AG10803 (cell line): ENCODE data around the gene CIPC.

Source experiments
- DNase-seq: peaks from one replicate; pipeline ENCODE4 v3.0.0; 2010; ENCODE audit warnings: low read depth
- H3K4me3 ChIP-seq: 2 replicates; pipeline ENCODE4 v1.5.1; 2011; ENCODE audit warnings: mild to moderate bottlenecking, low read length, control low read depth
- TF ChIP-seq, protein P1 (sequence below): conservative IDR thresholded peaks from 2 replicates; pipeline ENCODE4 v1.5.1; 2011; ENCODE audit warnings: mild to moderate bottlenecking, low read length, control low read depth, inconsistent platforms

CIPC gene

DNA sequence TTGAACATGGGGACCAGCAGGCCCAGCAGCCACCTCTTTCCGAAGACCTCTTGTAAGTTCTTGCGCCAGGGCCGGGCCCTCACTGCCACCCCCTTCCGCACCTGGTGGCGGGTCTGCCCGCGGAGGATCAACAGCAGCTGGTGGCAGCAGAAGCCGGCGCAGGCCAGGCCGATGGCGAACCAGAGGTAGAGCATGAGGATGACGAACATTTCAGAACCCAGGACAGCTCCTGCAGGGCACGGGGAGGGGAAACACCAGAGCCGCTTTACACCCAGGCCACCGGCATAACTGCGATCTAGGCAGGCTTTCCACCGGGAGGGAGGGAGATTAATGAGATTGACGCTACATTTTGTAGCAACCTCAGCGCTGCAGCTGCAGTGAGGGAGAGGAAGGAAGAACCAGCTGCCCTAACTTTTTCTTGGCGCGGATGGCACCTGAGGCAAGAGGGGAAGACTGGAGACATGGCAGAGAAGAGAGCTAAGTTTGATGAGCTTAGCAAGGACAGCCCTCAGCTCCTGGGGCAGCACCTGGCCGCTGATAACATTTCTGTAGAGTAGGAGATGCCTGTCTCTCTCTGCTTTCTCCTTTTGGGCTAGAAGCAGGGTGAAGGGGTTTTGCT lies 35.8 kb downstream of the CIPC start:
- TF ChIP-seq, protein P1, sequence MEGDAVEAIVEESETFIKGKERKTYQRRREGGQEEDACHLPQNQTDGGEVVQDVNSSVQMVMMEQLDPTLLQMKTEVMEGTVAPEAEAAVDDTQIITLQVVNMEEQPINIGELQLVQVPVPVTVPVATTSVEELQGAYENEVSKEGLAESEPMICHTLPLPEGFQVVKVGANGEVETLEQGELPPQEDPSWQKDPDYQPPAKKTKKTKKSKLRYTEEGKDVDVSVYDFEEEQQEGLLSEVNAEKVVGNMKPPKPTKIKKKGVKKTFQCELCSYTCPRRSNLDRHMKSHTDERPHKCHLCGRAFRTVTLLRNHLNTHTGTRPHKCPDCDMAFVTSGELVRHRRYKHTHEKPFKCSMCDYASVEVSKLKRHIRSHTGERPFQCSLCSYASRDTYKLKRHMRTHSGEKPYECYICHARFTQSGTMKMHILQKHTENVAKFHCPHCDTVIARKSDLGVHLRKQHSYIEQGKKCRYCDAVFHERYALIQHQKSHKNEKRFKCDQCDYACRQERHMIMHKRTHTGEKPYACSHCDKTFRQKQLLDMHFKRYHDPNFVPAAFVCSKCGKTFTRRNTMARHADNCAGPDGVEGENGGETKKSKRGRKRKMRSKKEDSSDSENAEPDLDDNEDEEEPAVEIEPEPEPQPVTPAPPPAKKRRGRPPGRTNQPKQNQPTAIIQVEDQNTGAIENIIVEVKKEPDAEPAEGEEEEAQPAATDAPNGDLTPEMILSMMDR, result no peak
- DNase-seq, result peak; percentile 36
- H3K4me3 ChIP-seq, result no peak overlapping the region

GRCh38 chr14:77139022-77139421 lies 41.0 kb downstream of the CIPC start:
- no peak for DNase-seq
- TF ChIP-seq, protein P1, result no peak
- H3K4me3 ChIP-seq, result no peak overlapping the region

DNA sequence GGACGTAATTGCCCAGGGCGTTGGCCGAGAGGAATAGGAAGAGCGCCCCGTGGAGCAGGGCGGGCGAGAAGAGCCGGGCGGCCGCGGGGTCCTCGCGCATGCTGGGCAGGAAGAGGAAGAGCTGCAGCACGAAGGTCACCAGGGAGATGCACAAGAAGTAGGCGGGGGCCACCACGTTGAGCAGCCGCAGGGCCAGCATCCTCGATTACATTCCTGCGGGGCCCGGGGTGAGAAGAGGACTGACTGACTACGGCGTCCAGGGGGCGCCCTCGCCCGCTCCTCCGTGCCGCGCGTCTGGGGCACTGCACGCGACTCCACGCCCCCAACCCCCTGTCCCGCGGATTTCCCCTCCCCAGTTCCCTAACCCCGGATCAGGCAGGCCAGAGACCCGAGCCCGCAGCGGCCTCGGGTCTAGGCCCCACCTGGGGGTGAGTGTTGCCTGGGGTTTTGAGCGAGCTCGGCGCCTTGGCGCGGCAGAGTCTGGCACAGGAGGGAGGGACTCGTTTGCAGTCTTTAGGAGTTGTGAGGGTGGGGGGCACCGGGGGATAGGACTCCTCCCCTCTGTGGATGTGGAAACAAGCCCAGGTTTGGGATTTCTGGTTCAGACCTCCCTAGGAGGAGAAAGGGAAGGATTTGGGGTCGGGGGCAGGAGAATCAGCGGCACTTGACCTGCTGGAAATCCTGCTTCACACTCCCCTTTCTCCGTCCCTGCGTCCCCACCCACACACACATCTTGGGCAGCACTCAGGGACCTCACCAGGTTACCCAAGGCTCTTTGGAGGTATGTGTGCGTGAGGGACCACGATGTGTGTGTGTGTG lies 41.7 kb downstream of the CIPC start:
- no peak for DNase-seq

GRCh38 chr14:77140359-77141213 lies 42.5 kb downstream of the CIPC start:
- DNase-seq, result no peak
- no peak overlapping the region for H3K4me3 ChIP-seq
- TF ChIP-seq, protein P1, result no peak

More for the DNA sequence above, 41.7 kb downstream of the CIPC start:
- TF ChIP-seq, protein P1, result peak; percentile 21
- H3K4me3 ChIP-seq, result no peak overlapping the region

- TF ChIP-seq, protein P1, result peak; percentile 22
- H3K4me3 ChIP-seq, result peak within 1 kb of the TSS; percentile 20; the same call in 1 of the 2 replicates
- no peak for DNase-seq
Measured at GRCh38 chr14:77141214-77142004, 43.4 kb downstream of the CIPC start, which contains the start of gene ZDHHC22. Gene ZDHHC22, minus strand, starts transcription at chr14:77141791. Its CDS starts 2,053 bp downstream, at chr14:77139738.

GRCh38 chr14:77142005-77142800 lies 44.1 kb downstream of the CIPC start:
- no peak overlapping the region for H3K4me3 ChIP-seq
- no peak for DNase-seq
- TF ChIP-seq, protein P1, result no peak
